Endothelial cell of umbilical vein (primary cell): ENCODE measurements around the gene CCR8.

Source experiments
- CTCF ChIP-seq, 2 donors: IDR thresholded peaks; 1 replicate in 1 of 2; 2 replicates in 1 of 2; pipeline ENCODE4 v1.5.1; 2011; ENCODE audit warnings: low read length in 2 of 2, mild to moderate bottlenecking in 2 of 2, moderate library complexity in 2 of 2, control low read depth in 1 of 2, inconsistent platforms in 1 of 2, low read depth in 1 of 2; ENCODE audit not compliant: insufficient read depth in 1 of 2; ENCODE audit errors: extremely low read depth in 1 of 2
- EZH2 ChIP-seq: IDR thresholded peaks from 2 replicates; pipeline ENCODE4 v1.6.1; 2012; ENCODE audit warnings: borderline replicate concordance, low read depth, mild to moderate bottlenecking, moderate library complexity, low read length, inconsistent platforms; ENCODE audit not compliant: severe bottlenecking
- FOS ChIP-seq: IDR thresholded peaks from 2 replicates; pipeline ENCODE4 v1.6.1; 2011; ENCODE audit warnings: mild to moderate bottlenecking, low read length, moderate library complexity, borderline replicate concordance; ENCODE audit not compliant: insufficient read depth
- JUN ChIP-seq: IDR thresholded peaks from 2 replicates; pipeline ENCODE4 v1.6.1; 2011; ENCODE audit warnings: borderline replicate concordance, low read depth; ENCODE audit not compliant: insufficient read length, insufficient read depth
- MYC ChIP-seq: IDR thresholded peaks from one replicate; pipeline ENCODE4 v1.6.1; 2011; ENCODE audit warnings: mild to moderate bottlenecking, low read depth, low read length
- POLR2A ChIP-seq: IDR thresholded peaks from 2 replicates; pipeline ENCODE4 v1.6.1; 2012; ENCODE audit warnings: low read depth, mild to moderate bottlenecking, control low read depth, low read length
- POLR2AphosphoS5 ChIP-seq: IDR thresholded peaks from 2 replicates; pipeline ENCODE4 v1.6.1; 2012; ENCODE audit warnings: low read depth, mild to moderate bottlenecking, control low read depth, low read length, moderate library complexity; ENCODE audit not compliant: insufficient read depth

GRCh38 chr3:39362192-39362591 lies 32.7 kb downstream of the CCR8 start:
- no peak for TF ChIP-seq CTCF (IDR thresholded peaks at IDR 0.05; ENCODE audit: extremely low read depth in 1 of 2, insufficient read depth in 1 of 2, low read depth in 1 of 2, low read length in 2 of 2)
- TF ChIP-seq POLR2AphosphoS5, result no peak
- no peak for TF ChIP-seq MYC
- no peak for TF ChIP-seq EZH2
- no peak for TF ChIP-seq POLR2A
- no peak for TF ChIP-seq JUN
- TF ChIP-seq FOS, result no peak
